GM21717 (cell line): ENCODE data around the gene ZNF79.
"Not testable (repeated sequence)": the region's sequence is repeated elsewhere in the genome, so short reads cannot be mapped to it uniquely, and the experiment has no call there.

Experiments used
- ATAC-seq: cut with Tn5 transposase; IDR thresholded peaks from one replicate; pipeline ENCODE4 v1.9.1; 2021; ENCODE audit warnings: mild to moderate bottlenecking, moderate library complexity; ENCODE audit not compliant: unreplicated experiment

ZNF79 gene

GRCh38 chr9:127451608-127451857 lies 27.4 kb downstream of the ZNF79 start:
- ATAC-seq, result peak; percentile 3

- peak; percentile 9 for ATAC-seq
Measured at GRCh38 chr9:127451858-127452656, 27.9 kb downstream of the ZNF79 start.

DNA sequence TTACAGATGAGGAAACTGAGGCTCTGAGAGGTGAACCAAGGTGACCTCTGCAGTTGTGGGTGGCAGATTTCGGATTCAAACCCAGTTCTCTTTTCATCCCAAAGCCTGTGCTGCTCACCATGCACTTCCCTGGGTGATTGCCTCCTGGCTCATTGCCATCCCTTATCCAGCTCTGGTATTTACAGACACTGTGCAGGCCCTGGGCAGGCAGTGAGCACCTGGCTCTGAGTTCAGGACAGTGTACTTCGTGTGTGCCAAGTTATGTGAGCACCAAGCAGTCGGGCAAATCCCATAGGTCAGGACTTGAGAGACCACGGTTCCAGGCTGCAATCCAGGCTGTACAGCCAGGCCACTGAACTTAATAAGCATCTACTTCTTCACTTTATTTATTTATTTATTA lies 28.5 kb downstream of the ZNF79 start:
- ATAC-seq, result no peak

DNA sequence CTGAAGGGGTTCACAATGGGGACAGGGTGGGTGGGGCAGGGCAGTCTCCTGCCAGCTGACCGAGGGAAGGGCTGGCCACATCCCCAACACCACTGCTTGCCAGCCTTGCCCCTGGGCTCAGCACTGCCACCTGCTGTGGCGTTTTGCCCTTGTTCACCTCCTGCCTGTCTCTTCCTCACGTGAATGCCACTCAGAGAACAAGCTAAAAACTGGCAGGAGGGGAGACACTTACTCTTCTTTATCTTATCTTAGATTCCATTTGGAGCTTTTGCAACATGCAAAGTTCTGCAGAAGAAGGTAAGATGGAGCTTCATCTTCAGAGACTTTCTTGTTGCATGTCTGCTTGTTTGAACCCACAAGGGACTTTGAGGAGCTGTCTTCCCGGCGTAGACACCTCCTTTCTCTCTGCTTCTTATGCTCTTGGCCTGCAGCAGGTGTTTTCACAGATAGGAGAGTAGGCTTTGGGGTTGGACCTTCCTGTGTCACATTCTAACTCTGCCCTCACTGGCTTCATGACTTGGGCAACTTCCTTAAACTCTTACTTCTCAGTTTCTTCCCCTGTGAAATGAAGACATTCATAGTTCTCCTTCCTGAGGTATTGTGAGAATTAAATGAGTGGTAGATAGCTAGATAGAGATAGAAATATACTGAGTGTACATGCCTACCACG lies 31.3 kb downstream of the ZNF79 start:
- ATAC-seq, result no peak

GRCh38 chr9:127457191-127457878 lies 33.2 kb downstream of the ZNF79 start:
- ATAC-seq, result no peak

DNA sequence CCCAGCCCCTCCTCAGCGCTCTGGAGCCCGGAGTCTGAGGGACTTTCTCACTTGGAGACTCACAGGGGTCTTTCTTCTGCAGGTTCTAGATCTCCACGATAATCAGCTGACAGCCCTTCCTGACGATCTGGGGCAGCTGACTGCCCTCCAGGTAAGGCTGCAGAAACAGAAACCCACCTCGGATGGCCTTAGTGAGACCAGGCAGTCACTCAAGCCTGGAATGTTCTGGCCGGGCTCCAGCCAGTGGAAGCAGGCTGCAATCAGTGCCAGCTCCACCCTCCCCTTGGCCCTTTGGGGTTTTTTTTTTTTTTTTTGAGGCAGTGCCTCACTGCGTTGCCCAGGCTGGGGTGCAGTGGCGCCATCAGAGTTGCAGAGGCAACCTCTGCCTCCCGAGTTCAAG lies 34.7 kb downstream of the ZNF79 start:
- ATAC-seq, result no peak

GRCh38 chr9:127463382-127463781 lies 39.2 kb downstream of the ZNF79 start:
- no peak for ATAC-seq

DNA sequence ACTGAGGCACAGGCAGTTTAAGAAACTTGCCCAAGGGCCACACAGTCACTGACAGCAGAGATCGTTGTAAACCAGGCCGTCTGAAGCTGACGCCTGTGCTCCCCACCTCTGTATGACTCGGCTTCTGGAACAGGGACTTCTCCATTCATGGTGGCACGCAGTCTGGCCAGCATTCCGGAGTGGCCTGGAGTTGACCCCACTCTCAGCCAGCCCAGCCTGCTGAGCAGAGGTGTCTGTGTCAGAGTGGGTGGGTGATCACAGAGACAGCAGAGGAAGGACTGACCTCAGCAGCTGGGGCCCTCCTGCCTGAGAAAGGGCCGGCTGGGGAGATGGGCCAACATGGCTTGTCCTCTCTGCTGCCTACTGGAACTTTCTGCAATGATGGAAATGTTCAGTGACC lies 39.7 kb downstream of the ZNF79 start:
- ATAC-seq, result no peak

- ATAC-seq, result not testable (repeated sequence)
Measured at GRCh38 chr9:127466407-127466917, 42.3 kb downstream of the ZNF79 start.

DNA sequence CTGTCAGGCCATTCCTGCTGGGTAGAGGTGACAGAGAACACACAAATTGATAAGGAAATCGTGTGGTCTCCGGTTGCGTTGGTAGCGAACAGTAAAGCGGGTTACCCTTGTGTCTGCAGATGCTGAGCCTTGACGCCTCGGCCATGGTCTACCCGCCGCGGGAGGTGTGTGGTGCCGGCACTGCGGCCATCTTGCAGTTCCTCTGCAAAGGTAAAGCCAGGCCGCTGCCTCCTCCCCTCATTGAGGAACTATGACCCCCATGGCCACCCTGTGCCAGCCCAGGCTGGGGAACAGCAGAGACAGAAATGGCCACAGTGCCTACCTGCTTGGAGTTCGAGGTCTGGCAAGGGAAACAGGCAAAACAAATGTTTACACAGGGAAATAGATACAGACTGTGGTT lies 43.4 kb downstream of the ZNF79 start:
- no peak for ATAC-seq

DNA sequence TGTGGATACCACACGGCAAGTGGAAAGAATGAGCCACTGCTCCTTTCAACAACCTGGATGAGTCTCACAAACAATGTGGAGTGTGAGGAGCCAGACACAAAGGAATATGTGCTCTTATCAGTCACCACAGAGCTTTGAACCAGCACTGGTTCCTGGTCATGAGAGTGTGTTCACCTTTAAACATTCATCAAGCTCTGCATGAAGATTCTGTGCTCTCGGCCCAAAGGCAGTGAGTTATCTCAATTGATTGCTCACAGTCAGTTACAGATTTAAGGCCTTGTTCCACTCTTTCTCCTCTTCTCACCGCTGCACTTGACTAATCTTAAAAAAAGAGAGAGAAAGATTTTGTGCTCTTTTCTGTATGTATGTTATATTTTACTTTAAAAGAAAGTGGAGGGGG lies 46.5 kb downstream of the ZNF79 start:
- ATAC-seq, result no peak

- ATAC-seq, result no peak
Measured at GRCh38 chr9:127473501-127473900, 49.3 kb downstream of the ZNF79 start.

DNA sequence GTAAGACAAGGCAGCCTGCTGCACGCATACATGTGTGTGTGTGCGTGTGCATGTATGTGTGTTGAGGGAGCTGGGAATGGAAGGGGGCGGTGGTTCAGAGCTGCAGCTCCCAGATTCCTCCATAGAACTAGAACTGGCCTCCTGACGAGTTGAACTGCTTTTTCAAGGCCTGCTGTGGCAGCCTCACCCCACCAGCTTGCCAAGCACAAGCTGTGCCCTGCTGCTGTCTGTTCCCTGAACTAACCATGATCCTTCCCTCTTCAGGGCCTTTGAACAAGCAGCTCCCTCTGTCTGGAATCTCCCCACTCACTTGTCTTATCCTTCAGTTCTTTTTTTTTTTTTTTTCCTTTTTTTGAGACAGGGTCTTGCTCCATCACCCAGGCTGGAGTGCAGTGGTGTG lies 49.8 kb downstream of the ZNF79 start:
- no peak for ATAC-seq

DNA sequence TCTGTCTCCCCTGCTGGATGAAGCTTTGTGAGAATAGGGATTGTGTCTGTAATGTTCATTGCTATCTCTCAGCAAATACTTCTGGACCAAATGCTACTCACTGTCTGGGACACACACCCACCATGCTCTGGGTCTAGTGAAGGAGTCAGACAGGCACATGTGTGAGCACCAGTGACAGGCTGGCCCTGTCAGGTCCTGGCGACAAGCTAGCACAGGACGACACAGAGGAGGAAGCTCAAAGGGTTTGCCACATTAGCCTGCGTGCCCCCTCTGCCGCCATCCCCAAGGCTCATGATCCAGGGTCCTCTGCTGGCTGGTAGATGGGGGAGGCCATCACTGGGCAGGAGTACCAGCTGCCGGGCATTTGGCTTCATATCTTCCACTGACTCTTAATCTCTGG lies 50.4 kb downstream of the ZNF79 start:
- ATAC-seq, result no peak

DNA sequence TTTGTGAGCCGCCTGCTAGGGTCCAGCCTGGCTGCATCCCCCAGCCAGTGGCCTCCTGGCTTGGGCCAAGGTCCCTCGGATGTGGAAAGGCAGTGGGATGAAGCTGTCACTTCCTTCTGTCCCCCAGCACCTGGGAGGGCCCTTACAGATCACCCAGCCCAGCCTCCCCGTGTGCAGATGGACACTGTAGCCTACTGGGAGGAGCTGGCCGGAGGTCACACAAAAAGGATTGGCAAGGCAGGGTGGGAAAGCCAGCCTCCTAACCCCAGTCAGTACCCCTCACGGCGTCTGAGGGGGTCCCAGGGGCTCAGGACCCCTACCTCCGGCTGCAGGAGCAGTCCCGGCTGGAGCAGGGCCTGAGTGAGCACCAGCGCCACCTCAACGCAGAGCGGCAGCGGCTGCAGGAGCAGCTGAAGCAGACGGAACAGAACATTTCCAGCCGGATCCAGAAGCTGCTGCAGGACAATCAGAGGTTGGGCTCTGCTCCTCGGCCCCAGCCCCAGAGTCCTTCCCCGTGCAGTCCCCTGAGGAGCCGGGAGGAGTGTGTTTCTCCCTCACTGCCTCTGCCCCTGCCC lies 55.4 kb downstream of the ZNF79 start:
- ATAC-seq, result no peak

DNA sequence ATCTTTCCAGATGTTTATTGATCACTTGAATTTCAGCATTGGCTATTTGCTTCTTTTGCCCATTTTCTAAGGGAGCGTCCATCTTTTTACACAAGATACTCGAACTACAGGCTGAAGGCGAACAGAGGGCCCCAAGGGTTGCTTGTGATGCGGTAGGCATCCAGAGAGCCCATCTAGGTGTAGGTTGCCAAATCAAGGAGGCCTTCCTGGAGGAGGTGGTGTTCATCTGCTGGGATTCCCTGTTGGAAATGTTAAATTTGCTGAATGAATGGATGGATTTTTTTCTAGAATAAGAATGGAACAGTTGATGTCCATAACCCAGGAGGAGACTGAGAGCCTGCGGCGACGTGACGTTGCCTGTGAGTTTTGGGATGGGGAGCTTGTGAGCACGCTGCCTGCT lies 58.5 kb downstream of the ZNF79 start:
- no peak for ATAC-seq

- no peak for ATAC-seq
Measured at GRCh38 chr9:127485995-127486394, 61.8 kb downstream of the ZNF79 start.

DNA sequence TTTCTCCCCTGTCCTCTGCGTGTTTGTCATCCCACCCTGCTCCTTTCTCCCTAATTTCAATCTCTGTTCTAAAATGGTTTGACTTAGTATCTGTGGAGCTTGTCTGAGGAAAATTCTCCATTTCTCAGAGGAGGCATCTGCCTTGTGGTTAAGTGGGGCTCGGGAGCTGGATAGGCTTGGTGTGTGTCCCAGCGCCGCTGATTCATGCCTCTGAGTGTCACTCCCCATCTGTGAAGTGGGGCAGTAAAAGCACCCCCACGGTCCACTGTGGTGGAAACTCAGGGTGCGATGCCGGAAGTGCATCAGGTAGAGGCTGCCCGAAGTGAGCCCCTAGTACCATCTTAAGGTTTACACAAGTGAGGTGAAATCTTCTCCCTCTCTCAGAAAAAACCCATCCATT lies 64.8 kb downstream of the ZNF79 start:
- no peak for ATAC-seq

GRCh38 chr9:127489471-127490115 lies 65.4 kb downstream of the ZNF79 start:
- ATAC-seq, result no peak

GRCh38 chr9:127490535-127491230 lies 66.5 kb downstream of the ZNF79 start:
- ATAC-seq, result no peak

GRCh38 chr9:127491516-127491915 lies 67.3 kb downstream of the ZNF79 start:
- no peak for ATAC-seq
